ENCODE data around the gene CELF5.
"Not testable (repeated sequence)": the region's sequence is repeated elsewhere in the genome, so short reads cannot be mapped to it uniquely, and the experiment has no call there.

Gene CELF5

GRCh38 chr19:3275583-3276340 is 51.3 kb downstream of the CELF5 start:
- DNase-seq, result peak; percentile 91 to 94

- peak; percentile 48 to 49 for DNase-seq
These were observed 51.9 kb downstream of the CELF5 start for GRCh38 chr19:3276341-3276799.

- no peak for DNase-seq
These were observed 53.2 kb downstream of the CELF5 start for GRCh38 chr19:3277649-3278048.

- DNase-seq, result no peak
These were observed 53.8 kb downstream of the CELF5 start for GRCh38 chr19:3278294-3278693.

GRCh38 chr19:3278749-3279148 is 54.3 kb downstream of the CELF5 start:
- no peak for DNase-seq

- DNase-seq, result no peak
These were observed 54.8 kb downstream of the CELF5 start for GRCh38 chr19:3279306-3279705.

- no peak for DNase-seq
These were observed 56.6 kb downstream of the CELF5 start for GRCh38 chr19:3281026-3281425.

- DNase-seq, result no peak
These were observed 57.7 kb downstream of the CELF5 start for GRCh38 chr19:3282155-3282554.

GRCh38 chr19:3282564-3282963 is 58.1 kb downstream of the CELF5 start:
- no peak for DNase-seq

- no peak for DNase-seq
These were observed 58.8 kb downstream of the CELF5 start for GRCh38 chr19:3283246-3283751.

GRCh38 chr19:3283886-3284657 is 59.6 kb downstream of the CELF5 start:
- DNase-seq, result no peak

- peak; percentile 81 to 85 for DNase-seq
These were observed 60.5 kb downstream of the CELF5 start for GRCh38 chr19:3284759-3285646.

- DNase-seq, result peak in 1 of 2 experiments; percentile 62
These were observed 61.3 kb downstream of the CELF5 start for GRCh38 chr19:3285647-3286176.

- DNase-seq, result no peak
These were observed 63.4 kb downstream of the CELF5 start for GRCh38 chr19:3287814-3288213.

- not testable (repeated sequence) for DNase-seq
These were observed 64.0 kb downstream of the CELF5 start for GRCh38 chr19:3288437-3288836.

- no peak for DNase-seq
These were observed 65.6 kb downstream of the CELF5 start for GRCh38 chr19:3289971-3290569.

GRCh38 chr19:3290858-3291257 is 66.4 kb downstream of the CELF5 start:
- DNase-seq, result not testable (repeated sequence)

GRCh38 chr19:3291644-3292043 is 67.2 kb downstream of the CELF5 start:
- DNase-seq, result no peak

- no peak for DNase-seq
These were observed 68.6 kb downstream of the CELF5 start for GRCh38 chr19:3292958-3293529.

- DNase-seq, result no peak
These were observed 69.1 kb downstream of the CELF5 start for GRCh38 chr19:3293560-3293959.

- no peak for DNase-seq
These were observed 69.8 kb downstream of the CELF5 start for GRCh38 chr19:3294080-3294850.

Data from activated CD4-positive, alpha-beta T cell treated with anti-CD3 and anti-CD28 coated beads, Interleukin-2, amount 50 U/mL, for 48 hours (primary cell).